Ureter (tissue), 1 donor: ENCODE data around the gene LRPAP1. TPM values are rescaled to one million over a fixed set of nuclear protein-coding genes. Genes with fewer than 3 reads are reported as not detected.
"Not testable (repeated sequence)": the region's sequence is repeated elsewhere in the genome, so short reads cannot be mapped to it uniquely, and the experiment has no call there.

Experiments used
- DNase-seq: peaks from one replicate; pipeline ENCODE4 v3.0.0-alpha.2; 2020; ENCODE audit warnings: low spot score
- total RNA-seq: library from RNA; stranded (reverse); gene quantifications from one replicate; pipeline ENCODE4 v1.2.4, GENCODE V29; 2023
- donor health status: DM: yes; HTN: yes; CAD: no.

The LRPAP1 gene
- total RNA-seq, 1 donor from 2014 or later = 145 TPM

DNA sequence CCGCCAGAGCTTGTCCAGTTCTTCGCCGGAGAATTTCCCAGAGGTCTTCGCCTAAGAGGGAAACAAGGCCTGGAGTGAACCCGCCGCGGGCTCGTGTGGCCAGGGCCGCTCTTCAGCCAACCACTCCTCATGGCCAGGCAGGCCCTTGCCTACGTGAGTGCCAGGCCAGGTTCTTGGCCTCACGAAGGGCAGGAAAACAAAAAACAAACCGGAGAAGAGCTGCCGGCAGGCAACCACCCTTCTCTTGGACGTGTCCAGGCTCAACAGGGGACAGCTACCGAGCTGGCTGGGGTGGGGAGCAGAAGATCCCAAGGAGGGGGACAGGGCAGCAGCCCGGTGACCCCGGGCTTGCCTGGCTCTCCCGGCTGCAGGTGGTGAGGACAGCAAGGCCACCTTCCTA, 13.3 kb downstream of the LRPAP1 start:
- DNase-seq = no peak

- DNase-seq = no peak
Observed at GRCh38 chr4:3518511-3518880, 13.7 kb downstream of the LRPAP1 start.

GRCh38 chr4:3517731-3518510, 14.3 kb downstream of the LRPAP1 start:
- no peak for DNase-seq

- DNase-seq = no peak
Observed at GRCh38 chr4:3516836-3517730, 15.1 kb downstream of the LRPAP1 start.

DNA sequence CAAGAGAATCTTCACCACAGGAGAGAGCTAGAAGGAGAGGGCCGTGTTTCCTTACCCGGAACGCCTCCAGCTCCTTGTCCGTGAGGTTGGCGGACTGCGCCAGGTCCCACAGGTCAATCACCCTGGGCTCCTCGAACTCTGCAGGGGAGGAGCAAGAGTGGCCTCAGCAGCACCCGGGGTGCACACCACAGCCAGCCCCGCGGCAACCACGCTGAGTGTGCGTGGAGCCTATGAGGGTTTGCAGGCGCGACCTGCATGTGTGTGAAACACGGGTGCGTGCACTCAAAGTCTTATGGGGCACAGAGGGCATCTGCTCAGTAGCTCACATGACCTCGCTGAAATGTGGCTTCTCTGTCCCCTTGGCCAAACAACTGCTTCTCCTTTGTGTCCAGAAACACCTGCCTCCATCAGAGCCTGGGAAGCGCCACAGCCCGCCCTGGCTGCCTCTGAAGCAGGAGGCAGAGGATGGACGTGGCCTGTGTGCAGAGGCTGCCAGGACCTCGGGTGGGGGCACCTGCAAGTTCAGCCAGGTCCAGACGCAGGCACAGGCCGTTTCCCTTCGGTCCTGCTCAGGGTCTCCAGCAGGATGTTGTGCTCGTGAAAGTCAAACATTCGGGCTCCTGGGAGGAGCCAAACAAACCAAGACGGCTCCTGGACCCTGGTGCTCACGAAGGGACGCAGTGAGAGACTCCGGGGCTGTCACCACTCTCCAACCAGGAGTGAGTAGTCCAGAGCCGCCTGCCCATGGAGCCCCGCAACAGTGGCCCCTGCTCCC, 16.0 kb downstream of the LRPAP1 start:
- DNase-seq = no peak

DNA sequence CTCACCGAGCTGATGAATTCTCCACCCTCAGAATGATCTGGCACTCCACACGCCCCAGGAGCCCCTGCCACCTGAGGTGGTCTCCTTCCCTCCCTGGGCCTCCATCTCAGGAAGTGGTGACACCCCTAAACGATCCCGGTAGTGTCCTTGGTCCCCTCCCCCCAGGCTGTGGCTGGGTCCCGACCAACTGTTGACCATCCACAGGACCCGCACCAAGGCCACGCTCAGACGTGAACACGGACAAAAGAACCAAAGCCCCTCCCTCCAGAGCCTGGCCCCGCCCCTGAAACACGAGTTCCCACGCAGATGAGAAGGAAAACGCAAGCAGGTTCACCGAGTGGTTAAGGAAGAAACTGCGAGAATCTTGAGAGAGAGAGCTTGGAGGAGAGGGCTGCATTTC, 16.6 kb downstream of the LRPAP1 start:
- DNase-seq = no peak

GRCh38 chr4:3514806-3515501, 17.3 kb downstream of the LRPAP1 start:
- DNase-seq = no peak

GRCh38 chr4:3514221-3514780, 17.9 kb downstream of the LRPAP1 start:
- DNase-seq = no peak

DNA sequence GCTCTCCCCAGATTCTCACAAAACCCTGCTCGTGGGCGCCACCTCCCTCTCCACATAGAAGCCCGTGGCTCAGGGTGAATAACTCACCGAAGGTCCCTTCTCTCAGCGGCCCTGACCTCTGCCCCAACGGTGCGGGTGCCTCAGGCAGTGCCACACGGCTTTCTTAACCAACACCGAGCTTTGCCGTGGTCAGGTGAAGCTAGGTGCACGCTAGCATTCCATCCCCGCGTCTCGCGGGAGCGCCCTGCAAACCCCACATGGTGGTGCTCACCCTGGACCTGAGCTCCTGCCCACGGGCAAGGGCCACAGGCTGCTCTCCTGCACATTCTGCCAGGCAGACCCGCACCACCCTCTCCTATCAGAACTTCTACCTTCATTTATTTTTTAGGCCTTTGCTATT, 18.4 kb downstream of the LRPAP1 start:
- DNase-seq = no peak

- no peak for DNase-seq
Observed at GRCh38 chr4:3512719-3513118, 19.5 kb downstream of the LRPAP1 start.

GRCh38 chr4:3512279-3512678, 19.9 kb downstream of the LRPAP1 start:
- no peak for DNase-seq

DNA sequence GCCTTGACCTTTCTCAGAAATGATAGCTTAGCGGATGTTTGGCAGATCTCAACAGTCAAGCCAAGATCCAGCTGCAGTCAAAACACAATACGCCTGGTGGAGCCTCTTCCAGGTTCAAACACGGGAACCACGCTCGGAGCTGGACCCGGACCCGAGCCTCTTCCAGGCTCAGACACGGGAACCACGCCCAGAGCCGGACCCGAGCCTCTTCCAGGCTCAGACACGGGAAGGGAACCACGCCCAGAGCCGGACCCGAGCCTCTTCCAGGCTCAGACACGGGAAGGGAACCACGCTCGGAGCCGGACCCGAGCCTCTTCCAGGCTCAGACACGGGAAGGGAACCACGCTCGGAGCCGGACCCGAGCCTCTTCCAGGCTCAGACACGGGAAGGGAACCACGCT, 20.6 kb downstream of the LRPAP1 start:
- not testable (repeated sequence) for DNase-seq

DNA sequence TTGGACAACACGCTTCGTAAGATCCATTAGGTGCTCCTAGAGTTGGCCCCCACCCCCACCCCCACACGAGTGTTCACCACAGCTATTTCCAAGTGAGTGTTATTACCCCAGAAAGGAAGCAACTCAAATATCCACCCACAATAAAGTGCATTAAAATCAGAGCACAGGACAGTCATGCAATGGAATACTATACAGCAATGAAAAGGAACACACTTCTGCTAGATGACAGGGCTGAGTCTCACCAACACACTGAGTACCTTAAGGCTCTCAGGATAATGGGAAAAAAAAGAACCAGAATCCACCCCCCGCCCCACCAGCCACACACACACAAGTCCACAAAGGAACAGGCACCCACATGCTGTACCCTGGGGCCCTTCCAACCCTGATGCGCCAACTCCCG, 21.0 kb downstream of the LRPAP1 start:
- no peak for DNase-seq

DNA sequence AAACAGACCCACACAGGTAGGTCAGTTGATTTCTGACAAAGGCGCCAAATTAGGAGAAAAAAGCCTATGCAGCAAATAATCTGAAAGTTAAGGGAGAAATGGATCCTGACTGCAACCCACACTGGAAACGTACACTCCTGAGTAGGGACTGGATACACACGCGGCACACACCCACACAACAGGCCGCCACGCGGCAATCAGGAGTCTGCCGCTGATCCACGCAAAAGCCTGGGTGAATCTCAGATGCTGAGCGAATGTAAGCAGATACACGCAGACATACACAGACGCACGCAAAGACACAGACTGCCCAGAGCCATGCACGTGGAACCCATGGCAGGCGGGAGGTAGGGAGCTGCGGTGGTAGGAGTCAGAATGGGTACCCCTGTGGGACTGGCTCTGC, 21.7 kb downstream of the LRPAP1 start:
- no peak for DNase-seq

GRCh38 chr4:3508542-3508941, 23.7 kb downstream of the LRPAP1 start:
- DNase-seq = no peak

GRCh38 chr4:3505231-3505630, 27.0 kb downstream of the LRPAP1 start:
- no peak for DNase-seq

DNA sequence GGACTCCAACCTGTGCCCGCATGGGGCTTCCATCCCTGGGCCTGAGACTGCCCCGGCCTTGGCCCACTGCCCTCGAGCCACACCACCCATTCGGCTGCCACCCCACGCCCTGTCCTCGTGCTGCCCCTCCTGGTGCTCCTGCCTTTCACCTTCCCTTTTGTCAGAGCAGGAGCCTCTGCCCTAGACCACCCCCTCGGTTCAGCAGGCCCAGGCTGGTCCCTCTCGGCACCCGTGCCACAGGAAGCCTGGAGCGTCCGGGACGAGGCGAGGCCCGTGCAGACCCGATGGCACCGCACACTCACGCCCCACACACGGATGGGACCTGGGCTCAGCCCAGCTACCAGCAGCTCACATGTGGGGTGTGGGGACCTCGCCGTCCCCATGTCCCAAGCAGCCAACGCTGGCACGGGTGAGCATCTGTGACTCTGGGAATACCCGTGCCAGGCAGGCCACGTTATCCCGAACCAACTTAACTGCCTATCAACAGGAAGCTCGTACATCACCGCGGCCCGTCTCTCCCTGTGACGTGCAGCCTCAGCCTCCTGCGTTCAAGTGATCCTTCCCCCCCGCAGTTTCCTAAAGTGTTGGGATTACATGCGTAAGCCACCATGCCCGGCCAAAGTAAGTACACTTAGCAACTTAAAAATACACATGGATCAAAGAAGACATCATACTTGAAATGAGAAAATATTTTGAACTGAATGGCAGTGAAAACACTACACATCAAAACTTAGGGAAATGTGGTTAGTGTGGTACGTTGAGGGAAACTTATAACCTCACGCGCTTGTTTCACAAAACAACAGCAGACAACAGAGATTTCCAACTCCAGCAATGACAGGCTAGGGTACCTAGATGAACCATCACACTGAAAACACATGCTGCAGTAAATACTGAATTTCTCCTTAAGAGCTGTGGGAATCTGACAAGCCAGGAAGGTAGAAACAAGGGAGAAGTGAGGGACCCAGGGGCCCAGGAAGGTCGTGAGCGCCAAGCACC, 29.0 kb downstream of the LRPAP1 start:
- DNase-seq = no peak

DNA sequence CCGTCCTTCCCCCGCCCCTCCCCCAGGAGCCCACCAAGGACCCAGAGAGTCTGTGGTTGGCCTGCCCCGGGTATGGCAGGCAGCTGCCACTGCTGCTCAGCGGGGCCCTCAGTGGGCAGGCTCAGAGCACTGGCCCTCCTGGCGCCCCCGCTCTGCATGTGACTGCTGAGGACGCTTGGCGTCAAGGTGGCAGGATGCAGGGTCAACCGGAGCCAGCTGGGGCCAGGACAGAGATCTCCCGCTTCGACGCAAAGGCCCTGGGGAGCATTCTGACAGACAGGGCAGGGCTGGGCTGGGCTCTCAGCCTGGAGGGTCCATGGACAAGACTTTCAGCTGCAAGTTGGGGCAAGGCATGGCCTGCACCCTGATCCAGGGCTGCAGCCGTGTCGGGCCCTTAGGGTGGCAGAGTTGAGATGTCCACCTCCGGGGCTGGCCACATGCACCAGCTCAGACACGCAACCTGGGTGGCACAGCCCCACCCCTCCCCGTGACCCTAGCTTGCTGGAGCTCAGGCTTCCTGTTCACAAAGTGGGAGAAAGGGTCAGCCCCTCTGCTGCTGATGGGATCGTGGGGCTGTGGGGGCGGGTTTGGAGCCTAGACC, 30.3 kb downstream of the LRPAP1 start:
- DNase-seq = no peak

- no peak for DNase-seq
Observed at GRCh38 chr4:3501126-3501824, 30.9 kb downstream of the LRPAP1 start.
